Superior temporal gyrus (tissue), 1 donor: ENCODE measurements around the gene DAG1.

Source experiments
- DNase-seq: peaks from one replicate; pipeline ENCODE4 v3.0.0-alpha.2; 2016; ENCODE audit errors: extremely low spot score

The DAG1 gene

GRCh38 chr3:49518441-49518840 is 48.4 kb downstream of the DAG1 start:
- DNase-seq, result no peak

DNA sequence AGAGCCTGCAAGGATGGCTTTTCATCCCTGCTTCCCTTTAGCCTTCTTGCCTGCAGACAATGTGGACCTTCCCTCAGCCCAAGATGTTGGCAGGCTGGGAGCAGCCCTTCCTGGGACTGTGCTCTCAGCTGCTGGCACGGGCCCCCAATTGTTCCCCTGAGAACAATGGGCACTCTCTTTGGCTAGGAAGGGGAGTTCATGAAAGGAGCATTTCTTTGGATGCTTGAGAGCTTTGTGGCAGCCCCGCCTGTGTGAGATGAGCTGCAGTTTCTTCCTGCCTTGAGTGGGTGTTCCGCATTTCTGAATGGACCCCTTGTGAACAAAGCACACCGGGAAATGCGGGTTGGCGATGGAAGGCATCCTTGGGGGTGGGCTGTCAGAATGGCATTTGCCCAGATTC is 49.2 kb downstream of the DAG1 start:
- DNase-seq, result peak; percentile 89

- DNase-seq, result no peak
Measured at GRCh38 chr3:49519916-49520385, 49.9 kb downstream of the DAG1 start.

- DNase-seq, result no peak
Measured at GRCh38 chr3:49523756-49524747, 54.0 kb downstream of the DAG1 start.

GRCh38 chr3:49529567-49529966 is 59.5 kb downstream of the DAG1 start:
- no peak for DNase-seq

GRCh38 chr3:49530231-49530630 is 60.2 kb downstream of the DAG1 start:
- no peak for DNase-seq

DNA sequence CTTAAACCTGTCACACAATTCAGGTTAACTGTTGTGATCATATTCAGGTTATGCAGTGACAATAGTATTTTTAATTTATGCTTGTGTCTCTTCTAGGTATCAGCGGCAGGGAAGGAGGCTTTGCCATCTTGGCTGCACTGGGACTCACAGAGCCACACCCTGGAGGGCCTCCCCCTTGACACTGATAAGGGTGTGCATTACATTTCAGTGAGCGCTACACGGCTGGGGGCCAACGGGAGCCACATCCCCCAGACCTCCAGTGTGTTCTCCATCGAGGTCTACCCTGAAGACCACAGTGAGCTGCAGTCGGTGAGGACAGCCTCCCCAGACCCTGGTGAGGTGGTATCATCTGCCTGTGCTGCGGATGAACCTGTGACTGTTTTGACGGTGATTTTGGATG is 60.6 kb downstream of the DAG1 start:
- DNase-seq, result no peak

GRCh38 chr3:49531218-49531617 is 61.2 kb downstream of the DAG1 start:
- DNase-seq, result no peak

- no peak for DNase-seq
Measured at GRCh38 chr3:49531715-49532114, 61.6 kb downstream of the DAG1 start.

- no peak for DNase-seq
Measured at GRCh38 chr3:49533031-49533430, 63.0 kb downstream of the DAG1 start.

- DNase-seq, result no peak
Measured at GRCh38 chr3:49533786-49534519, 63.9 kb downstream of the DAG1 start.

DNA sequence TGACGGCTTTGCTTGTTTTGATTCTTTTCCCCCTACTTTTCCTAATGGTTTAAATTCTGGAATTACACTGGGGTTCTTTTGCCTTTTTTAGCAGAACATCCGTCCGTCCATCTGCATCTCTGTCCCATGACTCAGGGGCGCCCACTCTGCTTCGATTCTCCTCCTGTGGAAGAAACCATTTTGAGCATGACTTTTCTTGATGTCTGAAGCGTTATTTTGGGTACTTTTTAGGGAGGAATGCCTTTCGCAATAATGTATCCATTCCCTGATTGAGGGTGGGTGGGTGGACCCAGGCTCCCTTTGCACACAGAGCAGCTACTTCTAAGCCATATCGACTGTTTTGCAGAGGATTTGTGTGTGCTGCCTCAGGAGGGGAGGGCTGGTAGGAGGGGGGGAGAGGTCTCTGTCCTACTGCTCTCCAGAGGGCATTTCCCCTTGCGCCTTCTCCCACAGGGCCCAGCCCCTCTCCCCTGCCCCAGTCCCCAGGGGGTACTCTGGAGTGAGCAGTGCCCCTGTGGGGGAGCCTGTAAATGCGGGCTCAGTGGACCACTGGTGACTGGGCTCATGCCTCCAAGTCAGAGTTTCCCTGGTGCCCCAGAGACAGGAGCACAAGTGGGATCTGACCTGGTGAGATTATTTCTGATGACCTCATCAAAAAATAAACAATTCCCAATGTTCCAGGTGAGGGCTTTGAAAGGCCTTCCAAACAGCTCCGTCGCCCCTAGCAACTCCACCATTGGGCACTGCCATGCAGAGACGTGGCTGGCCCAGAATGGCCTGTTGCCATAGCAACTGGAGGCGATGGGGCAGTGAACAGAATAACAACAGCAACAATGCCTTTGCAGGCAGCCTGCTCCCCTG is 64.7 kb downstream of the DAG1 start:
- DNase-seq, result peak; percentile 74

- no peak for DNase-seq
Measured at GRCh38 chr3:49535971-49536874, 66.2 kb downstream of the DAG1 start.

DNA sequence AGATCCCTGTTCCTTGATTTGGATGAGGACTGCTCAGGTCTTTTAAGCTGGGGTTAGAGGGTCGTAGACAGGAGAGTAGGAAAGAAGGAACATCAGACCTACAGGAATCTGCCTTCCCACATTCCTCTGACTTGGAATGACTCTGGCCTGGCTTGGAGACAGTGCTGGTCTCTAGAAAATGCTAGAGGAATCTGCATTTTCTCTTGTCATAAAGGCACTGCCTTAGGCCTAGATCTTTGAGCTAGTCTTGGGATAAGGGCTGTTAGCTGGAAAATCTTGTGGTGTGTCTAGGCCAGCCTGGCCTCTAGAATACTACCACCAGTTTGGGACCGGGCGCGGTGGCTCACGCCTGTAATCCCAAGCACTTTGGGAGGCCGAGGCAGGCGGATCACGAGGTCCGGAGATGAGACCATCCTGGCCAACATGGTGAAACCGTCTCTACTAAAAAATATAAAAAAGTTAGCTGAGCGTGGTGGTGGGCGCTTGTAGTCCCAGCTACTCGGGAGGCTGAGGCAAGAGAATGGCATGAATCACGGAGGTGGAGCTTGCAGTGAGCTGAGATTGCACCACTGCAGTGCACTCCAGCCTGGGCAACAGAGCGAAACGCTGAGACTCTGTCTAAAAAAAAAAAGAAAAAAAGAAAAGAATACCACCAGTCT is 66.9 kb downstream of the DAG1 start:
- no peak for DNase-seq

GRCh38 chr3:49539659-49540560 is 69.8 kb downstream of the DAG1 start:
- peak; percentile 94 for DNase-seq

GRCh38 chr3:49552087-49552486 is 82.0 kb downstream of the DAG1 start:
- no peak for DNase-seq

- no peak for DNase-seq
Measured at GRCh38 chr3:49553324-49553691, 83.2 kb downstream of the DAG1 start.

- DNase-seq, result peak; percentile 92
Measured at GRCh38 chr3:49553692-49554632, 83.9 kb downstream of the DAG1 start, which contains the start of gene BSN. BSN (plus strand) TSS chr3:49554477; CDS start chr3:49554603, 126 bp downstream.
